GM21619 (cell line): Measurements from ENCODE around the gene RANBP17.

ENCODE experiments used
- ATAC-seq: cut with Tn5 transposase; IDR thresholded peaks from one replicate; pipeline ENCODE4 v1.9.1; 2021; ENCODE audit not compliant: unreplicated experiment

Gene RANBP17

DNA sequence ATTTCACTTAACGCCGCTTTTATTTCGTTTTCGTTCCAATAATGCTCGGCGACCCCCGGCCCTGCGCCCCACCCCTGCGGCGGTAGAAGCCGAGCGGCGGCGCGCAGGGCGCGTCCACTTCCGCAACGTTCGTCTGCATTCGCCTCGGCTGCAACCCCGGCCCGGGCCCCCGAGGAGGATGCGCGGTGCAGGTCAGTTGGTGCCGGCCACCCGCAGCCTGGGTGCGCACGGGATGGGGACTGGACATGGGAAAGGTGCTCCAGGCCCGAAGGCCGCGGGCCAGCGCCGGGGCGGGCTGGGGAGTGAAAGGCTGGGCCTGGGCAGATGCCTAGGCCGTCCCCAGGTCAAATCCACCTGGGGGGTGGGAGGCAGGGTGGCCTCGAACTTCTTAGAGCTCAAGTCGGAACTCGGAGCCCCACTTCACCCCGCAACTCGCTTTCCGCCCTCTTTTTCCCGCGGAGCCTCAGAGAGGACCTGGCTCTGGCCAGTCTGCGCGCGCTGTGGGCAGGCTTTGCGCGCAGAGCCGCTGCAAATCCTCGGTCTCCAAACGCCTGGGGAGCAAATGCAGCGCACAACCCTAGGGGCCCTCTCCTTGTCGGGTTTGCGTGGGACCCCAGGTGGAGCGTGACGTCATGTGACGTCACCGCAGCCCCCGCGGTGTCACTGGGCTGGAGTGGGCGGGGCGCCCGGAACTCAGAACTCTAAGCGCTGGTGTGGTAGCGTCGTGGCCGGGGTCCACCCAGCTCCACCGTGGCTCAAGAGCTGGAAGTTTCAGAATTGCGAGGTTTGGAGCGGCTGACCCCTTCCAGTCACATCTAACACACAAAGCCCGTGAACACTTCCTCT is 450.5 kb downstream of the RANBP17 start:
- no peak for ATAC-seq

DNA sequence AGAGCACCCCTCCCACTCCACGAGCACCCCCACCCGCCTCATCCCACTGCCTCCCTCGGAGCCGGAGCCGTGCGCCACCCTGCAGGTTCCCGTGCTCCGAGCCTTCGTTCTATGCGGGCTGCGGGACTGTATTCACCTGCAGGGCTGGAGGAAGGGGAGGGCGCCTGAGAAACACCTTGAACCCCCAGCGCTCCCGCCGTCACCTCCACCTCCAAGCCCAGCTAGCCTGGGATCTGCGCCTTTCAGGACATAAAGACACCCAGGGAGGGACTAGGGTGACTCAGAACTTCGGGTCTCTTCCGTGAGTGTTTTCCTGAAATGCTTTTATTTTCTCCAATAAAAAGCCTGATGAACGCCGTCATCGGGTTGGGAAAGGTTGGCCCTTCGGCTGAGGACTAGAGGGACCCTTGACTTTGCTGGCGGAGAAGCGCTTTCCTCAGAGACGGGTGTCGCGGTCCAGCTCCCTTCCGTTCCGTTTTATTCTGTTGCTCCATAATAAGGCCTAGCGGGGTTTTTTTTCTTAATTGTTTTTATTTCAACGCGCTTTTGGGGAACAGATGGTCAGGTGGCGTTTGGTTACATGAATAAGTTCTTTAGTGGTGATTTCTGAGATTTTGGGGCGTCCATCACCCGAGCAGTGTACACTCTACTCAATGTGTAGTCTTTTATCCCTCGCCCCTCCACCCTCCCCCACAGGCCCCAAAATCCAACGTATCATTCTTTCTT is 451.8 kb downstream of the RANBP17 start:
- no peak for ATAC-seq

DNA sequence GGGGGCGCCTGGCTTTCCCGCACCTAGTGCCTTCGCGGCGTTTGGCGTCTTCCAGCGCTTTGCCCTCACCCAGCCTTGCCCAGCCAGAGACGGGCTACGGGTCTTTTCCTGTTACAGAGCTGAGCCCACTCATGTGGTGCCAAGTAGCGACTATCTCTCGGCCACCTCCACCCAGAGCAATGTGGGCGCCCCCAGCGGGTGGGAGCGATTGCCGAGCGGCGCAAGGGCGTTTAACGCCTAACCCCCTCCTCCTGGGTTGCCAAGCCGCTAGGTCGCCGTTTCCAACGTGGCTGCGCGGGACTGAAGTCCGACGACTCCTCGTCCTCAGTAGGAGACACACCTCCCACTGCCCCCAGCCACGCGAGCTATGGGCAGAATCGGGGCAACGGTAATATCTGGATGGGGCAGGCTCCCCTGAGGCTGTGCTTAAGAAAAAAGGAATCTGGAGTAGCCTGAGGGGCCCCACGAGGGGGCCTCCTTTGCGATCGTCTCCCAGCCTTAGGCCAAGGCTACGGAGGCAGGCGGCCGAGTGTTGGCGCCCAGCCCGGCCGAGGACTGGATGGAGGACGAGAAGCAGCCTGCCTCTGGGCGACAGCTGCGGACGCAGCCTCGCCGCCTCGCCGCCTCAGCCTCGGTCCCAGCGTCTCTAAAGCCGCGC is 453.0 kb downstream of the RANBP17 start:
- no peak for ATAC-seq

DNA sequence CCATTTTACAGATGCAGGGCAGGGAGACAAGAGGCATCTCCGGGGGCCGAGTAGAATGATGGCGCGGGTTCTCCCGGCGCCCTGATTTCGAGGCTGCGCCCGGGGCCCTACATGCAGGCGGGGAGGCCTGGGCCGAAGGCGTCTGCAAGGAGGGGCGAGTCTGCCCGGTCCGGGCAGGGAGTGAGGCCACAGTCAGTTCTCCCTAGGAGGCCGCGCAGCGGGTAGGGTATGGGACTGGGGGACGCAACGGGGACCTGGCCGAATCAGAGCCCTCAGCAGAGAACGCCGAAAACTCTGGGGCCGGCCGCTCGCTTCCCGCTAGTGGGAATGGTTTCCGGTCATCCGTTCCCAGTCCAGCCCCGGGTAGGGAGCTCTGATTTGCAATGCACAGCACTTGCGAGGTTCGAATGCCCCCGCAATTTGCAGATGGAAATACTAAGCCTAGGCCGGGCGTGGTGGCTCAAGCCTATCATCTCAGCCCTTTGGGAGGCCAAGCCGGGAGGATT is 453.6 kb downstream of the RANBP17 start:
- ATAC-seq, result no peak

DNA sequence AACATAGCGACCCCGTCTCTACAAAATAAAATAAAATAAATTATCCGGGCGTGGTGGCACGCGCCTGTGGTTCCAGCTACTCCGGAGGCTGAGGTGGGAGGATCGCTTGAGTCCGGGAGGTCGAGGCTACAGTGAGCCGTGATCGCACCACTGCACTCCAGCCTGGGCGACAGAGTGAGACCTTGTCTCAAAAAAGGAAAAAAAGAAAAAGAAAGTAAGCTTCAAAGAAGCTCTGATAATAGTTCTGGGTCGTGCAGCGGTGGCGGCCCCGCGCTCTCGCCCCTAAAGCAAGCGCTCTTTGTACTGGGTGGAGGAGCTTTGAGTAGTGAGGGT is 454.1 kb downstream of the RANBP17 start:
- no peak for ATAC-seq

DNA sequence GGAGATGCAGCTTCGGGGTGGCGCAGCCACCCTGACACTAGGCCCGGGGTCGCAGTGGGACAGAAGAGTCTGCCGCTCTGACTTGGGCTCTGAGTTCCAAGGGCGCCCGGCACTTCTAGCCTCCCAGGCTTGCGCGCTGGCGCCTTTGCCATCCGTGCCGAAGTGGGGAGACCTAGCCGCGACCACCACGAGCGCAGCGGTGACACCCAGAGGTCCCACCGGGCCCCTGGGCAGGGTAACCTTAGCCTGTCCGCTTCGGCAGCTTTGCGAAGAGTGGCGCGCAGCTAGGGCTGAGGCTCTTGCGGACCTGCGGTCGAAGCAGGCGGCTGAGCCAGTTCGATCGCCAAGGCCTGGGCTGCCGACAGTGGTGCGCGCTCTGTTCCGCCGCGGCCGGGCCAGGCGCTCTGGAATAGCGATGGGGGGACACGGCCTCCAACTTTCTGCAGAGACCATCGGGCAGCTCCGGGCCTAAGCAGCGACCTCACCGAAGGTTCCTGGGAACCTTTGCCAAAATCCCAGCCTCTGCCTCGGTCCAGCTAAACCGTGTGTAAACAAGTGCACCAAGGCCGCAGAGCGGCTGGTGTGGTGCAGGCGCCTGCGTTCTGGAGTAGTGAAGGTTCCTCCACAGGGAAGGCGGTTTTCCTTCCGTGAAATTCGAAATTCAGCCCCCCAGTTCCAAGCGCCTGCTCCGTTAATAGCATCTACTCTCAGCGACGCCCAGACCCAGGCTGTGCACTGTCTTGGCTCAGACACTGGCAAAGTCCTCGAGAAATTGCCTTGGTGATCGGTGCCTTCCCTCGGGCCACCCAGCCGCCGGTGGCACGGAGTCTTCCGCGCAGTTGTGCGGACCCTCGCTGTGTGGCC is 454.7 kb downstream of the RANBP17 start:
- no peak for ATAC-seq

DNA sequence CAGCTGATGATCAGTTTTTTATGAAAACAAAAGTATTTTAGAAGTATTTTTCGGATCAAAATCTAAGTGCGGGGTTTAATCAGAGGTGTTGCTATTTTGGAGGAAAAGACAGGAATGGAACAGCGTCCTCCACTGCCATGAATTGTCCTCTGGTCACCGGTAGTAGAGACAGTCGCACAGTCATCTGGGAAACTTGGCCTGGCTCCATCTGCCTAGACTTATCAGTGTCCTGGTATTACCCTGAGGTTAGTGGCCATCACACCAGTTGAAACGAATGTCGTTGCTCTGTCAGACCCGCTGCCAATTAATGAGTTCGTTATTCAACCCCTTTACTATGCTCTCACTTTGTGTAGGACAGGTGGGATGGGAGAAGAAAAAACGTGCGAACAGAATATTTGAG is 455.4 kb downstream of the RANBP17 start:
- no peak for ATAC-seq

DNA sequence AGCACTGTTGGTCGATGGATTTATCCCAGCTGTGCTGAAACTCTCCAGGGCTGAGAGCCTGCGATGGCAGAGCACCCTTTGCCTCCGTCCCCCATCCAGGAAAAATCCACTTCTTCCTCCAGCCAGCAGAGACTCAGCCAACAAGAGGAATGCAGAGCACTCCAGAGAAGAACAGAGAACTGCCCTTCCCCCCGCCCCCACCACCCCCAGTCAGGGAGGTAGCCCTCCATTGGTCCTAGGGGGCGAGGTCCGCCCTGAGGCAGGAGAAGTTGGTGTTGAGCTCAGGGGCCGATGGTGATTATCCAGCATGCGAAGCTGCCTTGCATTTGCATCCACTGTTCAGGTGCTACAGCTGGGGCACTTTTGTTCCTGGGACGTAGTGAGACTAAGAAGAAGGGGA is 456.2 kb downstream of the RANBP17 start:
- no peak for ATAC-seq

DNA sequence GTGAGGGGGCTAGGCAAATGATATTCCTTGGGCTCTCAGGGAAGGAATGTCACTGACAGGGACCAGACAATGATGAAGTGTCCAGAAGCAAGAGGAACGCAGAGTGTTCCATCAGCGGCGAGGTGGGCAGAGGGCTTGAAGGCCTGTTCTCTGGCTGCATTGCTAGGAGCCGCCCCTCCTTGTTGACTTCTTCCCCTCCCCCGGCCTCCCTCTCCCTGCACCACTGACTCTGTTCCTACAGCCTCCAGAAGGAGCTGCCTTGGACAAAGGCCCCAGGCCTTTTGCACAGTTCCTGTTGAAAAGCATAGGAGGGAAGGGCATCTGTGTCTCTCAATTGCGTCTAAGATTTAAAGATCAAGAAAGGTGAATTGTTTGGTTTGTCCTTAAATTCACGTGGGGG is 459.6 kb downstream of the RANBP17 start:
- no peak for ATAC-seq

DNA sequence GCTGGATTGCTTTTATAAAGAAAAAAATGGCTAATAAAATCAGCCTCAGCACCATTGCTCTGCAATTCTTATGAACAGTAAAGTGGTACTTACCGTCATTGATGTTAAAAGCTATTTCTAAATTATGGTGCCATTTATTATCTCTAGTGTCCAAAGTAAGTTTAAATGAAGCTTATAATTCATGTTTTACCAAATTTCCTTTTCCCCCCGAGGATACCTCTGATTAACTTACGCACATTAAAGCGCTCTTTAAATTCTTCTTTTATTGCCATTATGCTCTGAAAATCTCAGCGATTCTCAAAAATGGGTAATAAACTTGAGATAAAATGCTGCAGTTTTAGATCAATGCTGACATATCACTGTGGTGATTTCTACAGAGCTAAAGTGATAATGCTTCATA is 460.7 kb downstream of the RANBP17 start:
- ATAC-seq, result no peak

DNA sequence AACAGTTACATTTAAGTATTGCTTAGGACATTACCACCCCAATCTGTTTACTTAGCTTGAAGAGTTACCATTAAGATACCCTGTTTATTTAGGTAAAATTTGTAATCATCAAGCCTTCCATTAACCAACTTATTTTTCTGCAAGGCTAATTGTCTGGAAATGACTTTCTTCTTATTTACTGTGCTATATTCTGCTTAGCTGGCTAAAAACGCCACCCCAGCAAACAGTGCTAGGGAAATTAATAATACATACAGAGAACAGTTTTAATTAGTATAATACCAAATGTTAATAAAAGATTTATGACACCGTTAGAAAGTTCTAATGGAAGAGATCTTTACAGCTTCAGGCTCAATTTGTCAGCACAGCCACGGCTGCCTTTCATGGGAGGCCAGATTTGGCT is 461.2 kb downstream of the RANBP17 start:
- no peak for ATAC-seq

DNA sequence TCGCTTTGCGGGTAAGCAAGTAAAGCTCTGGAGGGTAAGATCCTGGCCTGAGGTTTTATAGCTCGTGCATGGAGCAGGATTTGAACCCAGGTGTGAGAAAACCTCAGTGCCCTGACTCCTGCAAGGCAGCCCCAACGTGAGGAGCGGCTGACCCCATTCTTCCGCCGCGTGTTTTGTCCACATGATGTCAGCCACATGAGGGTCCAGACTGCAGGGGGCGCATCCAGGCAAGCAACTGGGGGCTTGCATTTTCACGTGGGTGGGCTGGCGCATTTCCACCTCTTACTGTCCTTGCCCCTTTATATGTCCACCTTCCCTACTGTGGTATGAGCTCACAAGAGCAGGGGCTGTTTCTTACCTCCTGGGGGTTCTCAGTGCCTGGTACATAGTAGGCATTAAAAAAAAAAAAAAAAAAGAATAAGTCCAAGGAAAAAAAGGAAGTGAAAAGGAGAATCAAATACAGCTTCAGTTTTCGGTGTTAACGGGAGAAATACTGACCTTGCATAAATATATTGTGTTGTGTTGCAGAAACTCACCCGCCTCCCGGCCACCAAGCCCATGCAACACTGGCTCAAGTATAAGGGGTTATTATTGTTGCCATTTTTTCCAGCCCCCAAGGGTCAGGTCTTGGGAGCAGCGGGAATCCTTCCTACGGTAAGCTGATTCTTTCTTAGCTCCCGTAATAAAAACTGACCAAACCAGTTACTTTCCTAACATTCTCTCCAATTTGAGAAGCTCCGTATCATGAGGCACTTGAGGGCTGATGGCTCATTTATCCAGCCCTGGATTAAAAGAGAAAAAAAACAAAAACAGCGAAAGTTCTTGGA is 462.2 kb downstream of the RANBP17 start:
- ATAC-seq, result no peak

DNA sequence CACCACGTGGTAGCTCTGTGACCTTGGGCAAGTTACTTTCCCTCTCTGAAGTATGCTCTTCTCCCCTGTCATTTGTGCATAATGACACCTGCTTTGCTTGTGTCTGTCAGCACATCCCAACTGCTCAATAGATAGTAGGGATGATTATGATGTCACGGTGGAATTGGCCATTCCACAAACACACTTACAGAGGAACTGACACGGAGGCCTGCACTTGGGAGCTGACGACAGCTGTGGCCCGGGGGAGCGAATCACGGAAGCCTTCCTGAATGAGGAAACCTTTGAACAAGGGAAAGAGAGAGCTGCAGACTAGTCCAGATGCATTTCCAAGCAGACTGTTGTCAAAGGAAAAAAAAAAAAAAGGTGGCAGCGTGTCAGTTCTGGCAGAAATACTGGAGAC is 468.2 kb downstream of the RANBP17 start:
- no peak for ATAC-seq

DNA sequence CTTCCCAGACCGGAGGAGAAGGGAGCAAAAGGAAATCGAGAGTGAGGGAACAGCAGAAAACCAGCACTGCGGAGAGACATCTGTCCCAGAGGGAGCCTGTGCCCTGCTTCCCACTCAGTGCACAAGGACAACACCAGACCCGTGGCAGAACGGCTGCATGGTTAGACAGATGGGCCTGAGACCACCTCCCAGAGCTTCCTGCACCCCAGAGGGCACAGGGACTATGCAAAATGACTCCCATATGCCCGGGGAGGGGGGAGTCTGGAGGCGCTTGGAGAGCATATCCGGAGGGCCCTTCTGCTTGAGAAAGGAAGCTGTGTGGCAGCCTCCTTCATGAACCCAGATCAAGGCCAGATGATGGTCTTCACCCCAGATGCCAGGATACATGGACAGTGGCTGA is 473.8 kb downstream of the RANBP17 start:
- no peak for ATAC-seq

DNA sequence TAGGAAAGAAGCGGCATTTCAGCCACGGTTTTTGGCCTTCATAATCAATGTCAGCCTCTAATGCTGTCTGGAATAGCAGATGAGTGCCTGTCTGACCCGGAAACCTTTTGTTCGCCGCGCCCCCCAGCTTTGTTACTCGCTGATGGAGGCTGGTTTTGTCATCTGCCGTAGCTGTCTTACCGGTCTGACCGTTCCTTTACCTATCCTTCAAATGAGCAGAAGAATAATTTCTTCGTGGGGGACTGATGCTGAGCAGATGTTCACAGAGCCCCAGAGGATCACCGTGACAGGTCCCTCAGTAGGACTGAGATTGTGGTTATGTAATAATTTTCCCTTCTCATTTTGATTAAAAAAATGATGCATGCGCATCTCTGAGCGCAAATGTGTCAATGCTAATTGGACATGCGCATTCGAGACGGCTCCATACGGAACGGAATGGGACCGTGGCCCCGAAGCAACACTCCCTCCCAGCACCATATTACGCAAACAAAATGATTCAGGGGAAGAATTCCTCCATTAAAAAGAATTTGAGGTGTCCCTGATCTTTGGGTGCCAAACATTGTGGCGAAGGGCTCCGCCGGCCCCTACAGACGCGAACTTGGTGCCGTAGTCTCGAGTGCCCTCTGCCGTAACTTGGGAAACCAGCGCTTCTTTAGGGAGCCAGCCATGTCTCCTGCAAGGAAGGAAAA is 474.8 kb downstream of the RANBP17 start:
- ATAC-seq, result no peak

DNA sequence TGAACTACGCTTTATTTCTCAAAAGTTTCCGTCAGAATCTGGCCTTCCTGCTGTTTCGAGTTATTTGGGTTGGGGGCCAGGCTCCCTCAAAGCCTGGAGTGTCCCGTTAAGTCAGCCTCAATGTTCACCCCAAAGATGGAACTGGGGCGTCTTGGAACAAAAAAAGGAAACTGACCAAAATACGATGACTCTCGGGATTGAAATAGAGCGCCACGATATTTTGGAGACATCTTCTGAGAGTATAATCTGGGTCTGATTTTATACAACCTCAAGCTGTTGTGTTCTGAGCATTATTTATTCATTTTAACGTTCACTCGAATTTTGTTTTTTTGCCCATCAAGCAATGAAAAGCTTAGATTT is 475.4 kb downstream of the RANBP17 start:
- no peak for ATAC-seq

DNA sequence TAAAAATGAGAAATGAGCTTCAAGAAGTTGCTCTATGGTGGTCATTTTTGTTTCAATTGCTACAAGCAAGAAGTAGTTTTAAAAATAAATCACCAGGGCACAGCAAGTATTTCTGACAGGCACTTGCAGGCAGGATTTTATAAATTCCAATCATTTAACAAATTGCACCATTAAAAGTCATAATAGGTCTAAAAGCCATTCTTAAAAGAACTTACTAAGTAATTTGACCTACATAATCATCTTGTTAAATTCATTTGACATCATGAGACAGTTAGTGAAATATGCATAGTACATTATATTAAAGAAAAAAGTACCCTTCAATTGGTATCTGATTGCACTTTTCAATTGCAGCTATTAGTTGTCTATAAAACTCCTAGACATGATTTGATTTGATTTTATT is 478.2 kb downstream of the RANBP17 start:
- no peak for ATAC-seq

DNA sequence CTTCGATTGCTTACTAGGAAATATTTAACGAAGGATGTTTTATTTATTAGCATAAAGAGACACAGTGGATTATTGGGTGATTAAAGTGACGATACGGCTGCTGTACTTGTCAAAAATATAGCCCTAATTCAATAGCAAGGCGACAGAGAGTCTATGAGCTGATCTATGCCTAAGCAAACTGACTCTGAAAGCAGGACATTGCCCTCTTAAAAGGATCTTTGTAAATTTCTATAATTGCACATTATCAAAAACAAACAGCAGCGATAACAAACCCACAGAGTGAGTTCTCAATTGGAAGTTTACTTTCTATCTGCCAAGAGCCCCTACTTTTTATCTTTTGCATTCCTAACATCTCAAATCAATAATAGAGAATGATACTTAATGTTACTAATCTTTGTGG is 478.7 kb downstream of the RANBP17 start:
- no peak for ATAC-seq

DNA sequence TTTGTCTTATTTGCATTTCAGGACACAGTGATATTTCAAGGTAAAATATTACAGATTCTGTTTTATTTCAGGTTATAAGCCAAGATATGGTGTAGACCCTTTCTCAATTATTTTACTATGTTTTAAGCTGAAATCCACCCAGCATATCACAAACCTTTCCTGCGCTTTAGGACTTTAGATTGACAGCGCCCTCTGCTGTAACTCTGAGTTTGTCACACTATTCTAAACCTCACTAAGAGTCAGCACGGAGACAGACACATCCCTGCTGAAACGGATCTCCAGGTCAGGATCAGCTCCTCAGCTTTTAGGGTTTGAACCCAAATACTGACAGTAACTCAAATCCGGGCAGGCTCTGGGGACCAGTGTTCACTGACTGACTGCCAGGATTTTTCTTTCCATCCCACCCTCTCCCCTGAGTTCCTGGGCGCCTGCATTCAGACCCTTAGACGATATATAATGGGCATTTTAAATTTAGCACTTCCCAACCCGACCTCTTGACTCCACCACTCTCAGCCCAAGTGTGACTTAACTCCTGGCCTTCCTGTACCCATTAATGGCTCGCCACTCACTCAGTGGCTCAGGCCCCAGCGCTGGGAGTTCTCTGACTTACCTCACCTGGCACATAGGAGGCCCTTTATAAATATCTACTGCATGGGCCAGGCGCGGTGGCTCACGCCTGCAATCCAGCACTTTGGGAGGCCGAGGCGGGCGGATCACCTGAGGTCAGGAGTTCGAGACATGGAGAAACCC is 480.7 kb downstream of the RANBP17 start:
- peak; percentile 67 for ATAC-seq
